AG08396 (cell line): ENCODE results near the gene PRR33.

Experiments used
- DNase-seq: peaks from one replicate; pipeline ENCODE4 v3.0.0; 2012; ENCODE audit warnings: low spot score, mixed read lengths

PRR33 gene

DNA sequence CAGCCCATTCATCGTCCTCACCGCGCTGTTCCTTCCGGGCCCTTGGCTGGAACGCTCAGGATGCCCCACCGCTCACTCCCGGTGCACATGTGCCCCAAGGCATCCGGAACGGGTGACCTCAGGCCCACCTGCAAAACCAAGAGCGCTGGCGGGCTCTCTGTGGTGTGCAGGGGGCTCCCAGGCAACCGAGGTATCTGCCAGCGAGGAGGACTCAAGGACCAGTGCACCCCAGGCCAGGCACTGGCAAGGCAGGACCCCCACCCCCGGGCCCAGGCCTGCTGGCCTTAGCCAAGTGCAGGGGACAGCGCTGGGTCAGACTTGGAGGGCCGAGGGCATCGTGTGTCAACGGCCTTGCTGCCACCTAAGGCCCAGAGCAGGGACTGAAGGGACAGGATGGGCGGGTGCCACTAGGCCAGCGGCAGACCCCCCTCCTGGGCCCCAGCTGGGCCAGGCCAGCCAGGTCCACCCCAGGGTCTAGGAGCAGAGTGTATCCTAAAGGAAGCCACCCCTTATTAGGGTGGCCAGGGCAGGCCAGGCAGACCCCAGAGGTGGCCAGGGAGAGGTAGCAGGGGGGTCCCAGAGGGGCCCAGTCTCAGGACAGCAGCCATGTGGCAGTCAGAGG lies 36.3 kb upstream of the PRR33 start:
- DNase-seq: no peak

GRCh38 chr11:1927026-1927847 lies 35.5 kb upstream of the PRR33 start:
- DNase-seq: no peak

- DNase-seq: no peak
Observed at GRCh38 chr11:1926156-1927025, 34.7 kb upstream of the PRR33 start.

GRCh38 chr11:1925373-1926155 lies 33.9 kb upstream of the PRR33 start:
- no peak for DNase-seq

DNA sequence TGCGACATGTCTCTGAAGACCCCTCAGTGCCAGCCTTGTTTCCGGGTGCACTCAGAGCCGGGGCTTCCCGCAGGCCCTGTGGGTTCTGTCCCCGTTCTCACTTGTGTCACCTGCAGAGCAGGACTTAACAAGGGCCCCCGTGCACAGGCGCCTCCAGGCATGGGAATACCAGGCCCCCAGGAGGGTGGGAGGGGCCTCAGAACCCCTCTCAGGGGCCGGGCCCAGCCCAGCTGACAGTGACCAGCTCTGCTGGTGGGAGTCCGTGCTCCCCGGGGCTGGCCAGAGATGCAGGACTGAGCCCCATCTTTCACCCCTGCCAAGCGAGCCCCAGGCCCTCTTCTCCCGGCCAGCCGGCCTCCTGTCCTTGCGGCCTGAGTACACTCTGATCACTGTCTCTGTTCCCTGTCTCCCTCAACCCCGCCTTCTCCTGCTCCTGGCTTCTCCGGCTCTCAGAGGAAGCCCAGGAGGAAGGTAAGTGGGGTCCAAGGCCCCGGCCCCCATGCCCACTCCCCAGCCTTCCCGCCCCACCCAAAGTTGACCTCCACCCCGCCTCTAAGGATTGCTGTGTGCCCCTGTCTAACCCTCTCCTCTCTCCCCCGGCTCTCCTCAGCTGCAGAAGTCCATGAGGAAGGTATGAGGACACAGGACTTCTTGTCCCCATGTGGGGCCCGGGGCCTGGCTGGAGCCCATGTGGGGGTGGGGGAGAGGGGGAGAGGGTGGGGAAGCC lies 33.1 kb upstream of the PRR33 start:
- DNase-seq: no peak

- no peak for DNase-seq
Observed at GRCh38 chr11:1924181-1924580, 32.5 kb upstream of the PRR33 start.

- no peak for DNase-seq
Observed at GRCh38 chr11:1923201-1923956, 31.7 kb upstream of the PRR33 start.

DNA sequence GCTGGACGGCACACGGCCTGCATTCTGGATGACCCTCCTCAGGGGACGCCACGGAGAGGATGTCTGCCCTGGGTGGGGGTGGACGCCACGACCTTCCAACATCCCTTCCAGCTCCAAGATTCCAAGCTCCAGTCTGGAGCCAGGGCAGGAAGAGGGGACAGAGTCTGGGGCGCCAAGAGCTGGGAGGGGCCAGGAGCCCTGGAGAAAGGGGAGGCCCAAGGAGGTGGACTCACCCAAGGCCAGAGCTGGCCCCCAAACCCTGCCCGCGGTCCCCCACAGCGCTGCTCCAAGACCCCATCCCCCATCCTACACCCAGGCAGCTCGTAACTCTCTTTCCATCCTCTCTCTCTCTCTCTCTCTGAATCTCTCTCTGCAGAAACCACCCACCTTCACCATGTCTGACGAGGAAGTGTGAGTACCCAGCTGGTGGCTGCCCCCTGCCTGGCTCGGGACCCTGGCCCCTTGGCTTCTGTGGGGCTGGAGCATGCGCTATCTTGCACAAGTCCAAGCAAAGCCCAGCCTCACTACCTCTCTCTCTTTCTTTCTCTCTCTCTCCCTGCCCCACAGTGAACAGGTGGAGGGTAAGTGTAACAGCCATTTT lies 30.9 kb upstream of the PRR33 start:
- DNase-seq: no peak

DNA sequence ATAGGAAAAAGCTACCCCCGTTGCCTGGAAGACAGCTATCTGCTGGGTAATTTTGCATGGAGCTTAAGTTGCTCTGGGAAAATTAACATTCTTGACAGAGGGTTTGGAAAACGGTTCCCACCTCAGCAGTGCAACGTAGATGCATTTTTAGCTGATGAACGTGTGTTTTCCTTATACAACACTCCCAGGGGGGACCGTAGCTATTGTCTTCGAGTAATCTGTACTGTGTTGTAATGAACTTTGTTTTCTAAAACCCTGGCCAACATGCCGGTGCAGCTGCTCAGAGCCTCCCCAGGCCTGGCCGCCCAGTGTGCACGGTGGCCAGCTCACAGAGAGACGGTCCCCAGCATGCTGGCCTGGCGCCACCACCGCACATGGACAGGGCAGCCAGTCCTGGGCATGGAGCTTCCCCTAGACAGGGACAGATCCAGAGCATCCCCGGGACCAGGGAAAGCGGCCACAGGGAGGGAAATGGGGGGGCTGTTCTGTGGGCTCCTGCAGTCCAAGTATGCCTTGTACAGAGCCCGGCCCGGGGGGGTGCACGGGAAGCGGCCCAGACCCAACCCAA lies 30.0 kb upstream of the PRR33 start:
- DNase-seq: no peak

DNA sequence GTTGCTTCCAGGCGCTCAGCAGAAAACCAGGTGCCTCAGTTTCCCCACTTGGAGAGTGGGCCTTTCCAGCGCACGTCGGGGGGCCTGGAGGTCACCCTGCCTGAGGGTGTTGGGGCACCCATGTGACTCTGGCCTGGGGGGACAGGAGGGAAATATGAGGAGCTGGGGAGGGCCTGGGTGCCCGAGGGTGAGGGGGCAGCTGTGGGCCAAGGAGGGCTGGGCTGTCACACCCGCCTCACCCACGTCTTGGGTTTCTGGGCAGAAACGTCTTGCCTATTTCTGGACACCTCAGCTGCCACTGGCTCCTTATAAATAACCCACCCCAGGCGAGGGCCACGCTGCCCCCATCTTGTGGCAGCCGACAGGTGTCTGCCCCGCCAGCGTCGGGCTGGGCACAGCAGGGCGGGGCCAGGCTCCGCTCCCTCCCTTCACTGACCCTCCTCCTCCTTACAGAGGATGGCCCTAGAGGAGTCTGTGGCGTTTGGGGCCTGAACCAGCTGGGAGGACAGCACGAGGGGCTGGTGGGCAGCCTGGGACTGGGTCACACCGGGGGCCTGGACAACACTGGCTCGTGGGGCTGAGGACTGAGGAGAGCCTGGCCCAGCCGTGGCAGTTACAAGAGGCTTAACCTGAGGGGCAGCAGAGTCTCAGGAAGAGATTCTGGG lies 29.3 kb upstream of the PRR33 start:
- no peak for DNase-seq

DNA sequence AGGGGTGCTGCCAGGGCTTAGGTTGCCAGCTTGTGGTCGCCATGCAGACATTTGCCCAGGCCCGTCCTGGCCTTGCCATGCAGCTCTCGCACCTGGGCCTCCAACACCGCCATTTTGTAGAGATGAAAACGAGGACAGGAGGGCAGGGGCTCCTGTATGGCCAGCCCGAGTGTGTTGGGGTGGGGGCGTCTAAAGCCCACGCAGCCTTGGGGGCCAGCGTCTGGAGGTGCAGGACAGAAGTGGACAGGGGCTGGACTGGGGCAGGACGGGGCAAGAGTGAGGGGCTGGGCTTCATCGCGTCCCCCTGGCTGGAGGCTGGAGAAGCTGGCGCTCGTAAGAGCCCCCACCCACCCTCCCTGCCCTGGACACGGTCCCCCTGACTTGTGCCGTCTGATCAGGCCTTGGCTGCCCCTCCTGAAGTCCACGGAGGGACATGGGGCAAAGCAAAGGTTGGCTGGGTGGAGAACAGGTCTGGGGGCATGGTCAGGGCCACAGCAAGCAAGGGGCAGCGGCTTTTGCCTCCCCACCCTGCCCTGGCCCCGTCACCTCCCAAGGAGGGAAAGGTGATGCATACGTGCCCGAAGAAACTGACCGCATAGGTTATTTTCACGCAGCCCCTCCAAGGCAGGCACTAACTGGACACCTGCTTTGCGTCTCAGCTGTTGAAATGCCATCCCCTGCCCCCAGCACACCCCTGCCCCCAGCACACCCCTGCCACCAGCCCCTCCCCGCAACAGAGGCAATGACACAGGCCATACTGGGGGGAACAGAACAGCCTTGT lies 28.6 kb upstream of the PRR33 start:
- DNase-seq: no peak

DNA sequence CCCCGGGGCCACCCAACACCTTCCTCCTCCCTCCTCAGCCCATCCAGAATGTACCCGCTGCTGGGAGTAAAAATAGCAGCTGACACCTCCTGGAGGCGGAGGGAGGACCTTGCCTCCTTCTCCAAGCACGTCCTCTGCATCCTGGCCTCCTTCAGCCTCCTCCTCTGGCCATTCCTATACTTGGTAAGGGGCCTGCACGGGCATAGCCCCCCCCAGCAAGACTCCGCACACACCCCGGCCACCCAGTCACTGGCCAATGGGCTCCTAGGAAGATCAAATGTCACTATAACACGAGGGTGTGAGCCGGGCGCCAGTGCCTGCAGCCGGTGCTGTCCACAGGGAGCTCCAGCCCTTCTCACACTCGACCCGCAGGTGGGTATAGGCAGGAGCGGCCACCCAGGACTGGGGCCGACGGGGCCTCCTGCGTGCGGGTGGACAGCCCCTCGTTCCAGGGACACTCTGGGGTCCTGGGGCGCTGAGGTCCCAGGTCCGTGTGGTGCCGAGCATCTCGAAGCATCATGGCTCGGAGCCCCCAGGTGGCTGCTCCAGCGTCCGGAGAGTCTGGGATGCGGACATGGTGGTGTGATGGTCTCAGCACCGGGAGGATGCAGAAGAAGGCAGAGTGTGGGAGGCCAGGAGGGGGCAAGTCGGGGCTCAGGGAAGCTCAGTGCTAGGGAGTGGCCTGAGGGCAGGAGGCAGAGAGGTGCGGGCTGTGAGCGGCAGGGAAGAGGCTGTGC lies 27.9 kb upstream of the PRR33 start, which contains the start of gene TNNT3:
TNNT3 (plus strand) TSS at position 313 of the 737 bp plus-strand sequence. CDS start 3,172 bp downstream, outside the sequence.
- DNase-seq: peak; percentile 41

GRCh38 chr11:1918436-1919315 lies 27.0 kb upstream of the PRR33 start:
- peak; percentile 14 for DNase-seq

- peak; percentile 34 for DNase-seq
Observed at GRCh38 chr11:1917523-1918435, 26.1 kb upstream of the PRR33 start.

GRCh38 chr11:1916986-1917522 lies 25.4 kb upstream of the PRR33 start:
- DNase-seq: no peak
